Neural cell (in vitro differentiated cells): ENCODE results near the gene PIGQ. TPM values are rescaled to one million over a fixed set of nuclear protein-coding genes. Genes with fewer than 3 reads are reported as not detected.

ENCODE experiments used
- H2AFZ ChIP-seq: fragments of 200-600, 300-800 bp; sonication (generic), shearing (Covaris generic); 2 replicates; pipeline ENCODE4 v1.6.0; 2014; ENCODE audit warnings: low read depth, mild to moderate bottlenecking, antibody characterized with exemption, low read length, moderate library complexity
- H3F3A ChIP-seq: fragments of 200-600 bp; shearing (Covaris generic); 2 replicates; pipeline ENCODE4 v1.6.1; 2016; ENCODE audit warnings: mild to moderate bottlenecking, moderate library complexity, mixed read lengths, antibody characterized with exemption, low read length; ENCODE audit not compliant: insufficient read depth, poor library complexity, severe bottlenecking
- H3K27ac ChIP-seq: fragments of 200-600, 300-800 bp; sonication (generic), shearing (Covaris generic); 2 replicates; pipeline ENCODE4 v1.5.1; 2014; ENCODE audit warnings: mild to moderate bottlenecking, low read length, moderate library complexity
- H3K27me3 ChIP-seq: fragments of 300-800, 200-600 bp; sonication (generic), shearing (Covaris generic); 2 replicates; pipeline ENCODE4 v1.6.0; 2014; ENCODE audit warnings: mild to moderate bottlenecking, low read depth, low read length, moderate library complexity; ENCODE audit not compliant: insufficient read depth
- H3K36me3 ChIP-seq: fragments of 300-800, 200-600 bp; sonication (generic), shearing (Covaris generic); 2 replicates; pipeline ENCODE4 v1.5.1; 2014; ENCODE audit warnings: mild to moderate bottlenecking, antibody characterized with exemption, low read length, moderate library complexity; ENCODE audit not compliant: insufficient read depth
- H3K4me2 ChIP-seq: fragments of 300-800, 200-600 bp; sonication (generic), shearing (Covaris generic); 2 replicates; pipeline ENCODE4 v1.6.0; 2014; ENCODE audit warnings: mild to moderate bottlenecking, low read length
- H3K4me3 ChIP-seq: fragments of 300-800, 200-600 bp; sonication (generic), shearing (Covaris generic); 2 replicates; pipeline ENCODE4 v1.5.1; 2014; ENCODE audit warnings: mild to moderate bottlenecking, low read length, moderate library complexity
- H3K79me2 ChIP-seq: fragments of 200-600 bp; shearing (Covaris generic); replicated peaks from 2 replicates; pipeline ENCODE4 v1.6.0; 2014; ENCODE audit warnings: mild to moderate bottlenecking, low read length, moderate library complexity; ENCODE audit not compliant: insufficient read depth
- H3K9ac ChIP-seq: fragments of 300-800, 200-600 bp; sonication (generic), shearing (Covaris generic); 2 replicates; pipeline ENCODE4 v1.6.1; 2016; ENCODE audit warnings: mild to moderate bottlenecking, low read length, mixed read lengths
- H3K9me2 ChIP-seq: fragments of 200-600 bp; shearing (Covaris generic); 2 replicates; pipeline ENCODE4 v1.6.1; 2016; ENCODE audit warnings: mild to moderate bottlenecking, low read length, mixed read lengths; ENCODE audit not compliant: insufficient read depth
- H3K9me3 ChIP-seq: fragments of 200-600, 300-800 bp; sonication (generic), shearing (Covaris generic); 2 replicates; pipeline ENCODE4 v1.6.1; 2016; ENCODE audit warnings: mild to moderate bottlenecking, mixed run types, low read length, moderate library complexity, mixed read lengths
- H4K20me1 ChIP-seq: fragments of 200-600 bp; shearing (Covaris generic); 2 replicates; pipeline ENCODE4 v1.6.1; 2016; ENCODE audit warnings: mild to moderate bottlenecking, mixed run types; ENCODE audit not compliant: insufficient read depth
- EP300 ChIP-seq: fragments of 450-650 bp; conservative IDR thresholded peaks from 2 replicates; pipeline ENCODE4 v1.6.1; 2014; ENCODE audit warnings: antibody characterized with exemption, mild to moderate bottlenecking, moderate library complexity; ENCODE audit not compliant: poor library complexity, severe bottlenecking
- EZH2 ChIP-seq: fragments of 200-600, 300-800 bp; shearing (Covaris generic), sonication (generic); IDR thresholded peaks from 2 replicates; pipeline ENCODE4 v1.6.1; 2014; ENCODE audit warnings: antibody characterized with exemption, low read length, borderline replicate concordance, mild to moderate bottlenecking; ENCODE audit not compliant: insufficient read depth, poor library complexity, severe bottlenecking
- MXI1 ChIP-seq: fragments of 450-650 bp; conservative IDR thresholded peaks from 2 replicates; pipeline ENCODE4 v1.6.1; 2014; ENCODE audit warnings: antibody characterized with exemption, mild to moderate bottlenecking; ENCODE audit not compliant: poor library complexity, severe bottlenecking
- POLR2AphosphoS5 ChIP-seq: IDR thresholded peaks from 2 replicates; pipeline ENCODE4 v1.6.1; 2012
- RAD21 ChIP-seq: fragments of 450-650 bp; conservative IDR thresholded peaks from 2 replicates; pipeline ENCODE4 v1.6.1; 2014; ENCODE audit warnings: antibody characterized with exemption, mild to moderate bottlenecking, moderate library complexity
- SMC3 ChIP-seq: fragments of 450-650 bp; conservative IDR thresholded peaks from 2 replicates; pipeline ENCODE4 v1.6.1; 2014; ENCODE audit warnings: antibody characterized with exemption, mild to moderate bottlenecking, moderate library complexity; ENCODE audit not compliant: poor library complexity
- TAF1 ChIP-seq: IDR thresholded peaks from 2 replicates; pipeline ENCODE4 v1.6.1; 2012; ENCODE audit warnings: low read depth
- polyA plus RNA-seq: library from polyadenylated mRNA; depleted of rRNA; stranded (reverse); fragments of >200 nt; gene quantifications from 2 replicates; pipeline ENCODE4 v1.2.3, GENCODE V29; 2014
- TF ChIP-seq, protein P1 (sequence below): fragments of 450-650 bp; IDR thresholded peaks from 2 replicates; pipeline ENCODE4 v1.5.1; 2014; ENCODE audit warnings: antibody characterized with exemption, mild to moderate bottlenecking, moderate library complexity; ENCODE audit not compliant: poor library complexity, severe bottlenecking
- TF ChIP-seq, protein P2 (sequence below): IDR thresholded peaks from 2 replicates; pipeline ENCODE4 v1.6.1; 2012; ENCODE audit warnings: borderline replicate concordance

Gene PIGQ
- polyA plus RNA-seq, 1 donor from 2014 or later: 69.2 TPM

DNA sequence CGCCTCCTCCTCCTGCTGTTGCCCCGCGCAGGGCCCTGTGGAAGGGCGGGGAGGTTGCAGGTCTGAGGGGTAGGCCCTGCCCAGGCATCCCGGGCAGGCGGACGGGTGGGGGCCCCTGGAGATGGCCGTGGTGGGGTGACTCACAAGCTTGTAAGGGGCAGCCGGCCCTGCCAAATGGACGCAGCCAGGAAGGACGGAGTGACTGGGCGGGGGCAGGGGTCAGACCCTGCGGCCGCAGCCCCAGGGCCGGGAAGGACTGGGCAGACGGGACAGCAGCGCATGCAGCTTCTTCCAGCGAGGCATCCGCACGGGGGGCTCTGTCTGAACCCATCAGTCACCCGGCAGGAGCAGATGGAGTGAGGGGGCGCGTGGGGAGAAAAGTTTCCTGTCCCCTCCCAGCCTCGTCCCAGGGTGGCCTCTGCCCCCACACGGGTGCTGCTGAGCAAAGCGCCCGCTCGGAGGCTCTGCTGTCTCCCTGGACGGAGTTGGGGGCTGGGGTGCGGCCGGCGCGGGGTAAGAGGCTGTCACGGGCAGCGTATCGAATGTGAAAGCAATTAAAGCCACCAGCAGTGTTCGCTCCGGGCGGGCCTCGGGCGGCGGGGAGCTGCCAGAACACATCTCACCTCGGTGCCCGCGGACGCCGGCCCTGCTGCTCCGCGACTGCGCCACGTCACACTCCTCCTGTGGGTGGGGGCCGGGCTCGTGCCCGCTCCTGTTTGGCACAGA is 15.0 kb upstream of the PIGQ start:
- Histone ChIP-seq H2AFZ (no peak overlapping the region), H4K20me1 (no peaks in the 10 kb centered on the region), H3K4me2 (no peak overlapping the region), H3K27ac (no peak overlapping the region), H3K9ac (no peak overlapping the region), H3K79me2 (no peaks in the 10 kb centered on the region), H3K27me3 (peaks cover 17% of the 10 kb centered on the region), H3F3A (no peaks in the 10 kb centered on the region), H3K9me3 (no peaks in the 10 kb centered on the region), H3K4me3 (no peak overlapping the region), H3K9me2 (no peaks in the 10 kb centered on the region), H3K36me3 (no peaks in the 10 kb centered on the region)
- TF ChIP-seq MXI1 (no peak), TAF1 (no peak), RAD21 (no peak), POLR2AphosphoS5 (no peak), EZH2 (no peak), EP300 (no peak), SMC3 (no peak)
- TF ChIP-seq, protein P1, sequence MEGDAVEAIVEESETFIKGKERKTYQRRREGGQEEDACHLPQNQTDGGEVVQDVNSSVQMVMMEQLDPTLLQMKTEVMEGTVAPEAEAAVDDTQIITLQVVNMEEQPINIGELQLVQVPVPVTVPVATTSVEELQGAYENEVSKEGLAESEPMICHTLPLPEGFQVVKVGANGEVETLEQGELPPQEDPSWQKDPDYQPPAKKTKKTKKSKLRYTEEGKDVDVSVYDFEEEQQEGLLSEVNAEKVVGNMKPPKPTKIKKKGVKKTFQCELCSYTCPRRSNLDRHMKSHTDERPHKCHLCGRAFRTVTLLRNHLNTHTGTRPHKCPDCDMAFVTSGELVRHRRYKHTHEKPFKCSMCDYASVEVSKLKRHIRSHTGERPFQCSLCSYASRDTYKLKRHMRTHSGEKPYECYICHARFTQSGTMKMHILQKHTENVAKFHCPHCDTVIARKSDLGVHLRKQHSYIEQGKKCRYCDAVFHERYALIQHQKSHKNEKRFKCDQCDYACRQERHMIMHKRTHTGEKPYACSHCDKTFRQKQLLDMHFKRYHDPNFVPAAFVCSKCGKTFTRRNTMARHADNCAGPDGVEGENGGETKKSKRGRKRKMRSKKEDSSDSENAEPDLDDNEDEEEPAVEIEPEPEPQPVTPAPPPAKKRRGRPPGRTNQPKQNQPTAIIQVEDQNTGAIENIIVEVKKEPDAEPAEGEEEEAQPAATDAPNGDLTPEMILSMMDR: no peak
- TF ChIP-seq, protein P2, sequence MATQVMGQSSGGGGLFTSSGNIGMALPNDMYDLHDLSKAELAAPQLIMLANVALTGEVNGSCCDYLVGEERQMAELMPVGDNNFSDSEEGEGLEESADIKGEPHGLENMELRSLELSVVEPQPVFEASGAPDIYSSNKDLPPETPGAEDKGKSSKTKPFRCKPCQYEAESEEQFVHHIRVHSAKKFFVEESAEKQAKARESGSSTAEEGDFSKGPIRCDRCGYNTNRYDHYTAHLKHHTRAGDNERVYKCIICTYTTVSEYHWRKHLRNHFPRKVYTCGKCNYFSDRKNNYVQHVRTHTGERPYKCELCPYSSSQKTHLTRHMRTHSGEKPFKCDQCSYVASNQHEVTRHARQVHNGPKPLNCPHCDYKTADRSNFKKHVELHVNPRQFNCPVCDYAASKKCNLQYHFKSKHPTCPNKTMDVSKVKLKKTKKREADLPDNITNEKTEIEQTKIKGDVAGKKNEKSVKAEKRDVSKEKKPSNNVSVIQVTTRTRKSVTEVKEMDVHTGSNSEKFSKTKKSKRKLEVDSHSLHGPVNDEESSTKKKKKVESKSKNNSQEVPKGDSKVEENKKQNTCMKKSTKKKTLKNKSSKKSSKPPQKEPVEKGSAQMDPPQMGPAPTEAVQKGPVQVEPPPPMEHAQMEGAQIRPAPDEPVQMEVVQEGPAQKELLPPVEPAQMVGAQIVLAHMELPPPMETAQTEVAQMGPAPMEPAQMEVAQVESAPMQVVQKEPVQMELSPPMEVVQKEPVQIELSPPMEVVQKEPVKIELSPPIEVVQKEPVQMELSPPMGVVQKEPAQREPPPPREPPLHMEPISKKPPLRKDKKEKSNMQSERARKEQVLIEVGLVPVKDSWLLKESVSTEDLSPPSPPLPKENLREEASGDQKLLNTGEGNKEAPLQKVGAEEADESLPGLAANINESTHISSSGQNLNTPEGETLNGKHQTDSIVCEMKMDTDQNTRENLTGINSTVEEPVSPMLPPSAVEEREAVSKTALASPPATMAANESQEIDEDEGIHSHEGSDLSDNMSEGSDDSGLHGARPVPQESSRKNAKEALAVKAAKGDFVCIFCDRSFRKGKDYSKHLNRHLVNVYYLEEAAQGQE: no peak

DNA sequence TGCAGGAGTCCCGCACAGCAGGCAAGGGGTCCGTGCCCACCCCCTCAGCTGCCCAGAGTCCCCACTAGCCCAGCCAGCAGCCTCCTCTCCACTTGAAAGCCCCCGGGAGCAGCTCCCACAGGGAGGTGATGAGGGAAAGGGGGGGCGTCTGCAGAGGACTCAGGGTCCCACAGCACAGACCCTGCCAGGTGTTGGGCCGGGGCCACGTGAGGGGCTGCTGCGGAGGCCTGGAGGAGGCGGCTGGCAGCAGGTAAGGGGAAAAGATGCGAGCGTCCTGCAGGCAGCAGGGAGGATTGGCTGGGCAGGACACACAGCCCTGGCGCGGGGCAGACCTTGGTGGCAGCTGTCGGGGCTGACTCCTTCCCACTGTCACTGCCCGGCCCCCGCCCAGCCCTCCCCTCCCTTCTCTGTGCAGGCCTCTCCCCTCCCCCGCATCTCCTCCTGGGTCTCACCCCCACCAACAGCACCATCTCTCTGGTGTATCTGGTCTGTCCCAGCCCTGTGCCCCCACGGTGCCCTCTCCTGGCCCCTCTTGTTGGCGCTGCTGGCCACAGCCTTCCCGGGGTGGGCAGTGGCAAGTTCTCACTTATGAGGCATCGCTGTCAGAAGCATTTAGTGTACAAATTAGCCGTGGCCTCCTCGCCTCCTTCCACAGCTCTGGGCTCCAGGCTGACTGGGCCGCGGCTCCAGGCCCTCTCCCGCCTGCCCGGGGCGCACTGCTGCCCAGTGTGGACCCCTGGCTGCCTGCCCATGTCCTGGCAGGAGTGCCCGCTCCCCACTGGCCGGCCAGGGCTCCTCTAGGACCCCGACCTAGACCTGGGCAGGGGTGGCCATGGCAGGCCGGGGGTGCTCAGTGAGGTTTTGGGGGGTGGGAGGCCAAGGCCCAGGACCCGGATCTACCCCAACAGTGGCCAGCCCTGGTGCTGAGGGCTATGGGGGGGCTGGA is 14.0 kb upstream of the PIGQ start:
- Histone ChIP-seq H3K9ac (no peak overlapping the region), H3F3A (no peaks in the 10 kb centered on the region), H3K9me3 (no peaks in the 10 kb centered on the region), H3K27ac (no peak overlapping the region), H3K36me3 (no peaks in the 10 kb centered on the region), H3K4me2 (no peak overlapping the region), H4K20me1 (no peaks in the 10 kb centered on the region), H3K79me2 (no peaks in the 10 kb centered on the region), H2AFZ (no peak overlapping the region), H3K27me3 (peaks cover 21% of the 10 kb centered on the region), H3K4me3 (no peak overlapping the region), H3K9me2 (no peaks in the 10 kb centered on the region)
- TF ChIP-seq, protein P1: no peak
